SK-N-SH (cell line): Measurements from ENCODE around the gene RNF148. TPM values are rescaled to one million over a fixed set of nuclear protein-coding genes. Genes with fewer than 3 reads are reported as not detected.

Experiments
- CTCF ChIA-PET: fragments of 300-600, 350-600 bp; formaldehyde crosslinking; extraction: SDS; loops from one replicate; lab custom pipeline; 2021; lab: Yijun Ruan, JAX
- POLR2A ChIA-PET: fragments of 350-600 bp; sonication (Branson Sonifier 250); formaldehyde crosslinking; extraction: SDS; loops from one replicate; lab custom pipeline; 2020; ENCODE audit warnings: antibody characterized with exemption, inconsistent platforms; lab: Yijun Ruan, JAX
- DNase-seq: peaks from one replicate; pipeline ENCODE4 v3.0.0; 2012
- H2AFZ ChIP-seq: fragments of 200-600 bp; sonication (generic); 2 replicates; pipeline ENCODE4 v1.8.1; 2016; ENCODE audit warnings: antibody characterized with exemption, mild to moderate bottlenecking, low read depth
- H3F3A ChIP-seq: fragments of 200-600 bp; sonication (generic); replicated peaks from 2 replicates; pipeline ENCODE3; 2016; ENCODE audit warnings: antibody characterized with exemption, mild to moderate bottlenecking; ENCODE audit not compliant: insufficient read depth
- H3K27ac ChIP-seq, 2 experiments: fragments of 200-500 bp in 1 of 2; fragments of 200-600 bp in 1 of 2; sonication (Bioruptor generic) in 1 of 2; sonication (generic), shearing (Covaris generic) in 1 of 2; 2 replicates each; pipeline versions ENCODE4 v1.5.1 to v1.6.1; 2014 to 2016; ENCODE audit warnings: low read depth in 2 of 2, inconsistent platforms in 1 of 2, low read length in 1 of 2, mild to moderate bottlenecking in 1 of 2, mixed read lengths in 1 of 2
- H3K27me3 ChIP-seq: fragments of 200-600 bp; sonication (generic), shearing (Covaris generic); 2 replicates; pipeline ENCODE4 v1.6.1; 2016; ENCODE audit warnings: mixed run types; ENCODE audit not compliant: insufficient read depth
- H3K36me3 ChIP-seq, 2 experiments: fragments of 200-500 bp in 1 of 2; fragments of 200-600 bp in 1 of 2; sonication (Bioruptor generic) in 1 of 2; sonication (generic) in 1 of 2; replicated peaks in 1 of 2; 2 replicates each; pipeline versions ENCODE3 to v1.5.1; 2014 to 2016; ENCODE audit warnings: low read length in 1 of 2, mild to moderate bottlenecking in 1 of 2; ENCODE audit not compliant: insufficient read depth in 2 of 2, control insufficient read depth in 1 of 2
- H3K4me1 ChIP-seq, 2 experiments: fragments of 200-500 bp in 1 of 2; fragments of 200-600 bp in 1 of 2; sonication (Bioruptor generic) in 1 of 2; sonication (generic), shearing (Covaris generic) in 1 of 2; 2 replicates each; pipeline versions ENCODE4 v1.5.1 to v1.6.1; 2014 to 2016; ENCODE audit warnings: low read depth in 1 of 2, low read length in 1 of 2, mixed run types in 1 of 2; ENCODE audit not compliant: insufficient read depth in 2 of 2, control insufficient read depth in 1 of 2
- H3K4me2 ChIP-seq: fragments of 200-600 bp; sonication (generic), shearing (Covaris generic); 2 replicates; pipeline ENCODE4 v1.6.1; 2017; ENCODE audit warnings: mixed run types
- H3K4me3 ChIP-seq, 2 experiments: fragments of 200-500 bp in 1 of 2; fragments of 200-600 bp in 1 of 2; sonication (Bioruptor generic) in 1 of 2; sonication (generic), shearing (Covaris generic) in 1 of 2; 2 replicates each; pipeline versions ENCODE4 v1.5.1 to v1.8.1; 2014 to 2016; ENCODE audit warnings: low read depth in 2 of 2, inconsistent platforms in 1 of 2, low read length in 1 of 2, mild to moderate bottlenecking in 1 of 2, mixed read lengths in 1 of 2, moderate library complexity in 1 of 2
- H3K79me2 ChIP-seq: fragments of 200-600 bp; sonication (generic); 2 replicates; pipeline ENCODE4 v1.8.1; 2017; ENCODE audit warnings: mild to moderate bottlenecking; ENCODE audit not compliant: insufficient read depth
- H3K9ac ChIP-seq: fragments of 200-600 bp; sonication (generic); 2 replicates; pipeline ENCODE4 v1.6.1; 2017; ENCODE audit warnings: mixed run types
- H3K9me2 ChIP-seq: fragments of 200-600 bp; sonication (generic); 2 replicates; pipeline ENCODE4 v1.6.1; 2017; ENCODE audit warnings: mixed run types
- H3K9me3 ChIP-seq: fragments of 200-600 bp; sonication (generic); 2 replicates; pipeline ENCODE4 v1.6.1; 2017; ENCODE audit warnings: mixed run types, mild to moderate bottlenecking, moderate library complexity
- H4K20me1 ChIP-seq: fragments of 200-600 bp; sonication (generic); 2 replicates; pipeline ENCODE4 v1.6.1; 2017; ENCODE audit warnings: mild to moderate bottlenecking, mixed run types; ENCODE audit not compliant: insufficient read depth
- CHD2 ChIP-seq: fragments of 150-350 bp; IDR thresholded peaks from 2 replicates; pipeline ENCODE4 v1.6.1; 2018; ENCODE audit warnings: low read length; ENCODE audit not compliant: partially characterized antibody
- ELF1 ChIP-seq: IDR thresholded peaks from 2 replicates; pipeline ENCODE4 v1.4.0; 2012
- FOXM1 ChIP-seq: IDR thresholded peaks from 2 replicates; pipeline ENCODE4 v1.4.0; 2012; ENCODE audit warnings: low read depth, mild to moderate bottlenecking
- GABPA ChIP-seq: IDR thresholded peaks from 2 replicates; pipeline ENCODE4 v1.4.0; 2012; ENCODE audit warnings: low read depth, mild to moderate bottlenecking
- GATA2 ChIP-seq: sonication (generic); formaldehyde crosslinking; IDR thresholded peaks from 2 replicates; pipeline ENCODE4 v1.5.0; 2020; ENCODE audit warnings: mild to moderate bottlenecking, missing genetic modification reagents
- JUND ChIP-seq: IDR thresholded peaks from 2 replicates; pipeline ENCODE4 v1.4.0; 2012
- MEF2A ChIP-seq: IDR thresholded peaks from 2 replicates; pipeline ENCODE4 v1.4.0; 2012; ENCODE audit warnings: low read depth, borderline replicate concordance
- NFIC ChIP-seq: IDR thresholded peaks from 2 replicates; pipeline ENCODE4 v1.4.0; 2012; ENCODE audit warnings: borderline replicate concordance
- RCOR1 ChIP-seq: fragments of 150-350 bp; IDR thresholded peaks from 2 replicates; pipeline ENCODE4 v1.6.1; 2017; ENCODE audit warnings: antibody characterized with exemption, low read length
- SIN3A ChIP-seq: IDR thresholded peaks from 2 replicates; pipeline ENCODE4 v1.6.1; 2012; ENCODE audit warnings: low read depth, mild to moderate bottlenecking, low read length, moderate library complexity, borderline replicate concordance
- TCF12 ChIP-seq: IDR thresholded peaks from 2 replicates; pipeline ENCODE4 v1.4.0; 2012
- YY1 ChIP-seq: IDR thresholded peaks from 2 replicates; pipeline ENCODE4 v1.4.0; 2012; ENCODE audit warnings: low read depth, mild to moderate bottlenecking
- WGBS: methylation state at CpG from one replicate; pipeline ENCODE4 v1.1.6; 2017; ENCODE audit warnings: low lambda C conversion rate; 5-methylcytosine and 5-hydroxymethylcytosine counted together
- polyA plus RNA-seq, 3 experiments: library from polyadenylated mRNA; depleted of rRNA; stranded (reverse); fragments of >200 nt; gene quantifications; 2 replicates each; pipeline ENCODE4 v1.2.3, GENCODE V29; 2012
- TF ChIP-seq, protein P1 (sequence below): fragments of 200-600 bp; sonication (generic); IDR thresholded peaks from 2 replicates; pipeline ENCODE4 v1.6.1; 2017; ENCODE audit warnings: antibody characterized with exemption, mild to moderate bottlenecking, moderate library complexity
- TF ChIP-seq, protein P2 (sequence below): IDR thresholded peaks from 2 replicates; pipeline ENCODE4 v1.4.0; 2012; ENCODE audit warnings: low read depth, borderline replicate concordance

Gene RNF148
- polyA plus RNA-seq, 1 of the 3 experiments (the other 2 are of a cell fraction) = not detected

GRCh38 chr7:122694697-122695096, 8.0 kb downstream of the RNF148 start:
- H3K27ac ChIP-seq = no peak overlapping the region
- WGBS = 0% methylated on average over 2 of the region's 2 CpGs
- no peak for TF ChIP-seq ELF1
- TF ChIP-seq, protein P1, sequence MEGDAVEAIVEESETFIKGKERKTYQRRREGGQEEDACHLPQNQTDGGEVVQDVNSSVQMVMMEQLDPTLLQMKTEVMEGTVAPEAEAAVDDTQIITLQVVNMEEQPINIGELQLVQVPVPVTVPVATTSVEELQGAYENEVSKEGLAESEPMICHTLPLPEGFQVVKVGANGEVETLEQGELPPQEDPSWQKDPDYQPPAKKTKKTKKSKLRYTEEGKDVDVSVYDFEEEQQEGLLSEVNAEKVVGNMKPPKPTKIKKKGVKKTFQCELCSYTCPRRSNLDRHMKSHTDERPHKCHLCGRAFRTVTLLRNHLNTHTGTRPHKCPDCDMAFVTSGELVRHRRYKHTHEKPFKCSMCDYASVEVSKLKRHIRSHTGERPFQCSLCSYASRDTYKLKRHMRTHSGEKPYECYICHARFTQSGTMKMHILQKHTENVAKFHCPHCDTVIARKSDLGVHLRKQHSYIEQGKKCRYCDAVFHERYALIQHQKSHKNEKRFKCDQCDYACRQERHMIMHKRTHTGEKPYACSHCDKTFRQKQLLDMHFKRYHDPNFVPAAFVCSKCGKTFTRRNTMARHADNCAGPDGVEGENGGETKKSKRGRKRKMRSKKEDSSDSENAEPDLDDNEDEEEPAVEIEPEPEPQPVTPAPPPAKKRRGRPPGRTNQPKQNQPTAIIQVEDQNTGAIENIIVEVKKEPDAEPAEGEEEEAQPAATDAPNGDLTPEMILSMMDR = no peak
- TF ChIP-seq, protein P2, sequence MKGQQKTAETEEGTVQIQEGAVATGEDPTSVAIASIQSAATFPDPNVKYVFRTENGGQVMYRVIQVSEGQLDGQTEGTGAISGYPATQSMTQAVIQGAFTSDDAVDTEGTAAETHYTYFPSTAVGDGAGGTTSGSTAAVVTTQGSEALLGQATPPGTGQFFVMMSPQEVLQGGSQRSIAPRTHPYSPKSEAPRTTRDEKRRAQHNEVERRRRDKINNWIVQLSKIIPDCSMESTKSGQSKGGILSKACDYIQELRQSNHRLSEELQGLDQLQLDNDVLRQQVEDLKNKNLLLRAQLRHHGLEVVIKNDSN = no peak
- TF ChIP-seq SIN3A = no peak
- no peak for TF ChIP-seq GATA2 (CRISPR knock-in tag)
- TF ChIP-seq TCF12 = no peak
- TF ChIP-seq CHD2 = no peak
- no peak for TF ChIP-seq MEF2A
- no peak for TF ChIP-seq GABPA
- H3K27me3 ChIP-seq = no peaks in the 10 kb centered on the region
- H3K4me3 ChIP-seq = no peak overlapping the region
- no peaks in the 10 kb centered on the region for H3K36me3 ChIP-seq
- H4K20me1 ChIP-seq = no peaks in the 10 kb centered on the region
- H3F3A ChIP-seq = no peaks in the 10 kb centered on the region
- no peak overlapping the region for H2AFZ ChIP-seq
- H3K79me2 ChIP-seq = no peaks in the 10 kb centered on the region
- POLR2A ChIA-PET = no interaction called here
- H3K9ac ChIP-seq = no peak overlapping the region
- CTCF ChIA-PET = no interaction called here
- no peak for DNase-seq
- no peaks in the 10 kb centered on the region for H3K4me1 ChIP-seq
- no peaks in the 10 kb centered on the region for H3K9me3 ChIP-seq
- no peak overlapping the region for H3K4me2 ChIP-seq
- no peaks in the 10 kb centered on the region for H3K9me2 ChIP-seq

DNA sequence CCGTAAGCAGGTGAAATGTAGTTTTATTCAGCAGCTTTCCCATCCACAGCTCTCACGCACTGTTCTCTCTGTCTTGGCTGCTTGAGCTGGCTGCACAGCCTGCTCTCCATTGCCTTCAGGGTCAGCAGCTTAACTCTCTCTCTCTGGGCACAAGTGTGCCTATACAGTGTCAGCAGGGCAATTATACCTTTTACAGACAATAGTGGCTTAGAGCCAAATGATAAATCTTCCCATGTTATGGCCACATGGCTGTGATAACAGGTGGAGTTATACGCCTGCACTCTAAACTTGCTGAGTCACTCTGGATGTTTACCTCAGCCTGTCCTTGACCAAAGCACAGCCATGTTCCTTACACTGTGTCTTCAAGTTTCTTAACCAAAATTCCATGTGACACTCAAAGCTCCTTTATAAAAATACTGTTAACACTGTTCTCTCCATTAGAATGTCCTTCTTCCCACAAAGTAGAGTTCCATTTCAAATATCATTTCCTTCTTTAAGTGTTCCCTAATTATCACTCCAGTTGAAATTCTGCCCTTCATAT, 9.9 kb downstream of the RNF148 start:
- WGBS = 19% methylated on average over 3 of the region's 3 CpGs
- ChIA-PET POLR2A (no interaction called here), CTCF (no interaction called here)
- TF ChIP-seq GATA2 (CRISPR knock-in tag) (no peak), SIN3A (no peak), JUND (no peak), RCOR1 (no peak), MEF2A (no peak), NFIC (no peak), FOXM1 (no peak), YY1 (no peak), CHD2 (no peak)
- Histone ChIP-seq H3K27ac (no peak overlapping the region), H3F3A (no peaks in the 10 kb centered on the region), H3K9ac (no peak overlapping the region), H3K4me2 (no peak overlapping the region), H3K4me1 (no peaks in the 10 kb centered on the region), H3K9me2 (no peaks in the 10 kb centered on the region), H3K4me3 (no peak overlapping the region), H3K79me2 (no peaks in the 10 kb centered on the region), H4K20me1 (no peaks in the 10 kb centered on the region), H3K36me3 (no peaks in the 10 kb centered on the region), H2AFZ (no peak overlapping the region), H3K9me3 (no peaks in the 10 kb centered on the region), H3K27me3 (no peaks in the 10 kb centered on the region)
- no peak for DNase-seq
